Skeletal muscle satellite cell (primary cell): ENCODE data around the gene TRAF7.

ENCODE experiments used
- H3K27me3 ChIP-seq: 2 replicates; pipeline ENCODE4 v1.7.0; 2013; ENCODE audit warnings: low read length; ENCODE audit not compliant: control insufficient read depth, insufficient read depth
- H3K36me3 ChIP-seq: 2 replicates; pipeline ENCODE4 v1.7.0; 2013; ENCODE audit warnings: mild to moderate bottlenecking, control low read depth, low read length; ENCODE audit not compliant: insufficient read depth
- H3K4me1 ChIP-seq: 2 replicates; pipeline ENCODE4 v1.7.0; 2013; ENCODE audit warnings: low read length; ENCODE audit not compliant: control insufficient read depth, insufficient read depth
- H3K4me2 ChIP-seq: 2 replicates; pipeline ENCODE4 v1.7.0; 2013; ENCODE audit warnings: mild to moderate bottlenecking, low read length
- H3K4me3 ChIP-seq: 2 replicates; pipeline ENCODE4 v1.7.0; 2013; ENCODE audit warnings: low read length
- H3K9ac ChIP-seq: 2 replicates; pipeline ENCODE4 v1.7.0; 2013; ENCODE audit warnings: mild to moderate bottlenecking, low read depth, low read length, moderate library complexity
- H3K9me3 ChIP-seq: replicated peaks from 2 replicates; pipeline ENCODE4 v1.7.0; 2013; ENCODE audit warnings: mild to moderate bottlenecking, control low read depth, low read length

The TRAF7 gene

GRCh38 chr16:2209258-2210008, 53.9 kb downstream of the TRAF7 start:
- Histone ChIP-seq H3K9ac (no peak overlapping the region), H3K9me3 (no peaks in the 10 kb centered on the region), H3K27me3 (no peaks in the 10 kb centered on the region)

GRCh38 chr16:2210009-2210332, 54.4 kb downstream of the TRAF7 start:
- Histone ChIP-seq H3K36me3 (peaks cover 22% of the 10 kb centered on the region), H3K9me3 (no peaks in the 10 kb centered on the region), H3K4me1 (peaks cover 32% of the 10 kb centered on the region), H3K9ac (no peak overlapping the region), H3K4me3 (no peak overlapping the region), H3K27me3 (no peaks in the 10 kb centered on the region), H3K4me2 (no peak overlapping the region)

More at GRCh38 chr16:2209258-2210008, 53.9 kb downstream of the TRAF7 start:
- Histone ChIP-seq H3K4me1 (peaks cover 37% of the 10 kb centered on the region), H3K4me3 (no peak overlapping the region), H3K36me3 (peaks cover 22% of the 10 kb centered on the region), H3K4me2 (no peak overlapping the region)

- H3K4me1 ChIP-seq, result peaks cover 32% of the 10 kb centered on the region
- no peaks in the 10 kb centered on the region for H3K9me3 ChIP-seq
- H3K36me3 ChIP-seq, result peaks cover 22% of the 10 kb centered on the region
- H3K4me3 ChIP-seq, result no peak within 1 kb of the TSS
- no peak within 1 kb of the TSS for H3K9ac ChIP-seq
- H3K4me2 ChIP-seq, result no peak within 1 kb of the TSS
- no peaks in the 10 kb centered on the region for H3K27me3 ChIP-seq
Observed at GRCh38 chr16:2210386-2211365, 55.1 kb downstream of the TRAF7 start, which contains the start of gene BRICD5. TSS of gene BRICD5 (minus strand) at chr16:2210863. CDS start at chr16:2210833, 30 bp downstream.

DNA sequence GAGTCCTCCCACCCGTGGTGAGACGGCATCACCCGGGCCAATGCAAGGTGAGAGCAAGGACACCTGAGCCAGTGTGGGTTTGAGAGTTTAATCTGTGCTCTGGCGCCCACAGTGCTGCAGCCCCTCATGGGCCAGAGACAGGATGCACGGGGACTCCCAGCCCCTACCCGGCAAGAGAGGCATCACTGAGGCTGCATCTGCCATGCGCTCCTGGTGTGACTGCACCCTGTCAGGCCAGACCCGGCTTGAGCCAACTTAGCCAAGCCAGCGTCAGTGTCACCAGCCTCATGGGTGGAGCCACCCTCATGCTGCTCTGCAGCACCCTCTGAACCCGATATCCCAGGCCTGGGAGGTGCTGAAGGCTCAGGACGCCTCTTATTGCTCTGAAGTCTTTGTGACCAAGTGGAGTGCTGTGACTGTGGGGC, 56.4 kb downstream of the TRAF7 start:
- Histone ChIP-seq H3K4me2 (peak overlapping the region; percentile 98), H3K4me1 (peaks cover 20% of the 10 kb centered on the region), H3K4me3 (no peak overlapping the region), H3K9me3 (no peaks in the 10 kb centered on the region), H3K27me3 (no peaks in the 10 kb centered on the region), H3K9ac (no peak overlapping the region), H3K36me3 (peaks cover 22% of the 10 kb centered on the region)

DNA sequence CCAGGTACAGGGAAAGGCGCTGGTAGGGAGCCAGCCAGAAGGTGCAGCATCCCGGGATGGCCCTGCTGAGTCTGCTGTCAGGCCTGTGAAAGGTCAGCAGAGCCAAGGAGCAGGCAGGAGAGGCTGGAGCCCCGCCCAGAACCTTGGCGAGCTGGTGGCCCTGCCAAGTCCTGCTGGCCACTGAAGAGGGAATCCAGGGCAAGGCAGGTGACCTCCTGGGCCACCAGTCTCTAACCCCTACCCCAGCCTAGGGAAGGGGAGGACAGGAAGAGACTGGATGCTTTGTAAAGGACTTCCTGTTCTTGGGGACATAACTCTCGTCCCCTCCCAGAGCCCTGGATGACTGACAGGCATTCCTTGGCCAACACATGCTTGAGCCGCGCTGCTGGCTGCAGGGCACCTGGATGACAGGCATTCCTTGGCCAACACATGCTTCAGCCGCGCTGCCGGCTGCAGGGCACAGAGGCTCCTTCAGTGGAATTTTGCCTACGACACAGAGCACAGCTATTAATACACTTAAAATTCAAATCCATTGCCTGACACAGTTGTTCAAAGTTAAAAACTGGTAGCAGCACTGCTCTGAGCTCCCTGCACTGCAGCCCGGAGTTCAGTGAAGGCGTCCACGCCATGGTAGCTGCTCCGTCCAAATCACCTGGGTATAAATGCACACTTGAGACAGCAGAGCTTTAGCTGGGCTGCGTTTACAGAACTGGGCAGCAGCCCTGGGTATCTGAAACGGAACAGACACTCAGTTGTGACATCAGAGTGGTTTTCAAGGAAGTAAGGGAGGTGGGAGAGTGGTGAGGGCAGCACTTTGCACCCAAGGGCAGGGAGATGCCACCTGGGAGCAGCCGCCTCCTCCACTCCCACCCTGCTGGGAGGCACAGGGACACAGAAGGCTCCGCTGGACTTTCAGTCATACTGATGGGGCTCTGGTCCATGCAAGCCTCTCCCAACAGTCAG, 57.1 kb downstream of the TRAF7 start:
- Histone ChIP-seq H3K4me1 (peaks cover 19% of the 10 kb centered on the region), H3K9ac (peak overlapping the region; percentile 92), H3K4me3 (peak overlapping the region; percentile 97)

GRCh38 chr16:2213817-2214718, 58.5 kb downstream of the TRAF7 start:
- Histone ChIP-seq H3K4me3 (peak overlapping the region; percentile 97), H3K4me2 (peak overlapping the region; percentile 98), H3K9ac (peak overlapping the region; percentile 92), H3K27me3 (no peaks in the 10 kb centered on the region), H3K9me3 (no peaks in the 10 kb centered on the region), H3K36me3 (peaks cover 8% of the 10 kb centered on the region), H3K4me1 (peaks cover 19% of the 10 kb centered on the region)

More for the DNA sequence above, 57.1 kb downstream of the TRAF7 start:
- Histone ChIP-seq H3K9me3 (no peaks in the 10 kb centered on the region), H3K4me2 (peak overlapping the region; percentile 98), H3K27me3 (no peaks in the 10 kb centered on the region), H3K36me3 (peaks cover 18% of the 10 kb centered on the region)

- peak within 1 kb of the TSS; percentile 98 for H3K4me2 ChIP-seq
- peak within 1 kb of the TSS; percentile 92 for H3K9ac ChIP-seq
- H3K9me3 ChIP-seq, result no peaks in the 10 kb centered on the region
- H3K4me1 ChIP-seq, result peaks cover 19% of the 10 kb centered on the region
- peaks cover 3% of the 10 kb centered on the region for H3K36me3 ChIP-seq
- peak within 1 kb of the TSS; percentile 97 for H3K4me3 ChIP-seq
- H3K27me3 ChIP-seq, result no peaks in the 10 kb centered on the region
Observed at GRCh38 chr16:2214719-2214968, 59.1 kb downstream of the TRAF7 start, which contains the start of gene PGP. TSS of gene PGP (minus strand) at chr16:2214840. CDS start at chr16:2214777, 63 bp downstream.

- no peaks in the 10 kb centered on the region for H3K9me3 ChIP-seq
- H3K9ac ChIP-seq, result no peak overlapping the region
- H3K4me1 ChIP-seq, result peaks cover 19% of the 10 kb centered on the region
- no peaks in the 10 kb centered on the region for H3K36me3 ChIP-seq
- no peak overlapping the region for H3K4me2 ChIP-seq
- H3K27me3 ChIP-seq, result no peaks in the 10 kb centered on the region
- H3K4me3 ChIP-seq, result no peak overlapping the region
Observed at GRCh38 chr16:2216330-2216729, 60.7 kb downstream of the TRAF7 start.

DNA sequence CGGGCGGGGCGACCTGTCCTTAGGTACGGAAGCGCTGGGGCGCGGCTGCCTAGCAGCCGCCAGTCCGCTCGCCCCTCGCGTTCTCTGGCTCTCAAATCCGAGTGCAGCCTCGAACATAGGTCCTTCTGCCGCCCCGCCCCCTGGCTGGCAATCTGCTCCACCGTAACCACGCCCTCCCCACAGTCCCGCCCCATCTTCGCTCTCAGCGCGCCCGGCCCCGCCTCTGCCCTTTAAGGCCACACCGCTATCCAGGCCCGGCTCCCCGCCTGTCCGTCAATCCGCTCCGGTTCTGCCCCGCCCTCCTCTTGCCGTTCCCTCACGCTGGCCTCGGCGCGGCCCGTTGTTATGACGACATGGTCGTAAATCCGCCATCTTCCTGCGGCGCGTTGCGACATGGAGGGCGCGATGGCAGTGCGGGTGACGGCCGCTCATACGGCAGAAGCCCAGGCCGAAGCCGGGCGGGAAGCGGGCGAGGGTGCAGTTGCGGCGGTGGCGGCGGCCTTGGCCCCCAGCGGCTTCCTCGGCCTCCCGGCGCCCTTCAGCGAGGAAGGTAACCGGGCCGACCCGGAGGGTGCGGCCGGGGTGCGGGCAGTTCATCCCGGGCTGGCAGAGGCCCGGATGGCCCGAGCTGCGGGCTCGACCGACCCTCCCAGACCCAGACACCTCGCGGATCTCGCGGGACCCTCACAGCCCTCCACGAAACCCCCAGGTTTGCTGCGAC, 67.8 kb downstream of the TRAF7 start, which contains the start of gene E4F1:
E4F1 (plus strand) TSS at position 371 of the 721 bp plus-strand sequence; CDS start at position 394, 23 bp downstream.
- Histone ChIP-seq H3K4me1 (peaks cover 23% of the 10 kb centered on the region), H3K27me3 (no peaks in the 10 kb centered on the region), H3K9me3 (no peaks in the 10 kb centered on the region), H3K9ac (peak within 1 kb of the TSS; percentile 94), H3K36me3 (no peaks in the 10 kb centered on the region), H3K4me2 (peak within 1 kb of the TSS; percentile 93), H3K4me3 (peak within 1 kb of the TSS; percentile 90)
